NCI-H1048 (cell line): ENCODE results near the gene YIF1B.
"Not testable (repeated sequence)": the region's sequence is repeated elsewhere in the genome, so short reads cannot be mapped to it uniquely, and the experiment has no call there.

Experiments
- DNase-seq: peaks from one replicate; lab custom pipeline; 2025; lab: John Stamatoyannopoulos, UW

The YIF1B gene

GRCh38 chr19:38315657-38316476 is at the start of gene YIF1B:
Gene YIF1B, minus strand, starts transcription at chr19:38315947. Its CDS starts 30 bp downstream, at chr19:38315917.
- peak; percentile 90 for DNase-seq

GRCh38 chr19:38362946-38363688 is 47.4 kb upstream of the YIF1B start:
- DNase-seq: not testable (repeated sequence)

- peak; percentile 65 for DNase-seq
Measured at GRCh38 chr19:38362076-38362945, 46.6 kb upstream of the YIF1B start.

- DNase-seq: peak; percentile 81
Measured at GRCh38 chr19:38361633-38362075, 45.9 kb upstream of the YIF1B start.

GRCh38 chr19:38360839-38361631 is 45.3 kb upstream of the YIF1B start:
- DNase-seq: no peak

- DNase-seq: no peak
Measured at GRCh38 chr19:38360351-38360750, 44.6 kb upstream of the YIF1B start.

GRCh38 chr19:38359242-38360021 is 43.7 kb upstream of the YIF1B start:
- DNase-seq: no peak

- no peak for DNase-seq
Measured at GRCh38 chr19:38358071-38358470, 42.3 kb upstream of the YIF1B start.

GRCh38 chr19:38355728-38356725 is 40.3 kb upstream of the YIF1B start:
- no peak for DNase-seq

GRCh38 chr19:38352611-38353010 is 36.9 kb upstream of the YIF1B start:
- DNase-seq: no peak

- no peak for DNase-seq
Measured at GRCh38 chr19:38351865-38352395, 36.2 kb upstream of the YIF1B start.

GRCh38 chr19:38350883-38351282 is 35.1 kb upstream of the YIF1B start:
- no peak for DNase-seq

GRCh38 chr19:38346837-38347236 is 31.1 kb upstream of the YIF1B start:
- DNase-seq: no peak

- DNase-seq: no peak
Measured at GRCh38 chr19:38340927-38341326, 25.2 kb upstream of the YIF1B start.

- DNase-seq: not testable (repeated sequence)
Measured at GRCh38 chr19:38339011-38339410, 23.3 kb upstream of the YIF1B start.

GRCh38 chr19:38337360-38337653 is 21.6 kb upstream of the YIF1B start:
- no peak for DNase-seq

- DNase-seq: peak; percentile 76
Measured at GRCh38 chr19:38336638-38337359, 21.1 kb upstream of the YIF1B start.

- peak; percentile 94 for DNase-seq
Measured at GRCh38 chr19:38335949-38336637, 20.3 kb upstream of the YIF1B start.
